HCT116 (cell line): ENCODE results near the gene TMEM38A. TPM values are rescaled to one million over a fixed set of nuclear protein-coding genes. Genes with fewer than 3 reads are reported as not detected.
"Not testable (repeated sequence)": the region's sequence is repeated elsewhere in the genome, so short reads cannot be mapped to it uniquely, and the experiment has no call there.

Source experiments
- ATAC-seq: fragments of 200-7000 bp; cut with Tn5 transposase; 2 replicates; pipeline ENCODE4 v1.9.1; 2020; ENCODE audit warnings: mild to moderate bottlenecking, moderate library complexity
- BruUV-seq: library from RNA; stranded (reverse); fragments of 400-500 nt; replicated peaks from 2 replicates; lab custom pipeline; 2021; lab: Mats Ljungman, UMichigan
- CTCF ChIA-PET: fragments of 300-600 bp; sonication (Branson Sonifier 250); formaldehyde crosslinking; loops from one replicate; lab custom pipeline; 2021; ENCODE audit warnings: antibody characterized with exemption; lab: Charles Lee
- POLR2A ChIA-PET: fragments of 300-600, 350-600 bp; sonication (Branson Sonifier 250); formaldehyde crosslinking; loops from one replicate; lab custom pipeline; 2021; ENCODE audit warnings: antibody characterized with exemption; lab: Charles Lee
- RAD21 ChIA-PET, 2 experiments: fragments of 300-600 bp; sonication (Branson Sonifier 250); formaldehyde crosslinking; loops; one replicate each; lab custom pipeline; 2023; ENCODE audit warnings: low total read pairs in 2 of 2; ENCODE audit not compliant: uncharacterized antibody in 2 of 2, unreplicated experiment in 2 of 2, low non-redundant PET in 1 of 2; lab: Charles Lee
- DNase-seq: peaks from one replicate; pipeline ENCODE4 v3.0.0-alpha.2; 2010; ENCODE audit warnings: low read depth, low spot score
- H2AFZ ChIP-seq: fragments of 200-600 bp; shearing (Covaris generic), sonication (generic); 2 replicates; pipeline ENCODE4 v1.6.1; 2017; ENCODE audit warnings: low read depth, mixed run types, mixed read lengths, antibody characterized with exemption, low read length; ENCODE audit not compliant: poor library complexity, severe bottlenecking
- H3K27ac ChIP-seq: 2 replicates; pipeline ENCODE4 v1.5.1; 2012; ENCODE audit warnings: low read depth, low read length
- H3K27me3 ChIP-seq: fragments of 200-600 bp; sonication (generic); 2 replicates; pipeline ENCODE4 v1.6.1; 2016; ENCODE audit warnings: mixed run types, low read length, mixed read lengths; ENCODE audit not compliant: insufficient read depth
- H3K36me3 ChIP-seq, 2 experiments: fragments of 200-500 bp in 1 of 2; fragments of 200-600 bp in 1 of 2; sonication (Bioruptor generic) in 1 of 2; sonication (generic) in 1 of 2; 2 replicates each; pipeline versions ENCODE4 v1.5.1 to v1.6.1; 2014 to 2016; ENCODE audit warnings: low read length in 2 of 2, inconsistent platforms in 1 of 2, mixed read lengths in 1 of 2, mixed run types in 1 of 2; ENCODE audit not compliant: insufficient read depth in 2 of 2, control insufficient read depth in 1 of 2
- H3K4me1 ChIP-seq, 2 experiments: fragments of 200-600 bp in 1 of 2; sonication (generic) in 1 of 2; 2 replicates each; pipeline versions ENCODE4 v1.5.1 to v1.6.1; 2012 to 2017; ENCODE audit warnings: low read length in 2 of 2, inconsistent platforms in 1 of 2, mild to moderate bottlenecking in 1 of 2, mixed read lengths in 1 of 2, mixed run types in 1 of 2, moderate library complexity in 1 of 2; ENCODE audit not compliant: insufficient read depth in 2 of 2, control insufficient read depth in 1 of 2
- H3K4me2 ChIP-seq: fragments of 200-600 bp; sonication (generic); 2 replicates; pipeline ENCODE4 v1.6.1; 2017; ENCODE audit warnings: mixed run types, low read length, mixed read lengths
- H3K4me3 ChIP-seq, 2 experiments: fragments of 200-600 bp in 1 of 2; sonication (generic) in 1 of 2; replicated peaks in 1 of 2; 2 replicates each; pipeline ENCODE4 v1.5.1; 2011 to 2016; ENCODE audit warnings: low read length in 2 of 2, control low read depth in 1 of 2, low read depth in 1 of 2, mild to moderate bottlenecking in 1 of 2, mixed read lengths in 1 of 2, mixed run types in 1 of 2
- H3K79me2 ChIP-seq: fragments of 200-600 bp; sonication (generic); 2 replicates; pipeline ENCODE4 v1.6.1; 2017; ENCODE audit warnings: mild to moderate bottlenecking, mixed run types, low read length, moderate library complexity, mixed read lengths; ENCODE audit not compliant: insufficient read depth
- H3K9ac ChIP-seq: fragments of 200-600 bp; sonication (generic); 2 replicates; pipeline ENCODE4 v1.6.1; 2016; ENCODE audit warnings: low read length, mixed read lengths
- H3K9me2 ChIP-seq: fragments of 200-600 bp; sonication (generic), shearing (Covaris generic); 2 replicates; pipeline ENCODE4 v1.6.1; 2017; ENCODE audit warnings: mixed run types, mild to moderate bottlenecking, moderate library complexity; ENCODE audit not compliant: insufficient read depth
- H3K9me3 ChIP-seq, 2 experiments: fragments of 200-500 bp in 1 of 2; fragments of 200-600 bp in 1 of 2; sonication (Bioruptor generic) in 1 of 2; sonication (generic) in 1 of 2; 2 replicates each; pipeline ENCODE4 v1.6.1; 2014 to 2017; ENCODE audit warnings: low read length in 2 of 2, mixed read lengths in 2 of 2, inconsistent platforms in 1 of 2, low read depth in 1 of 2, mild to moderate bottlenecking in 1 of 2, mixed run types in 1 of 2, moderate library complexity in 1 of 2; ENCODE audit not compliant: control insufficient read depth in 1 of 2, insufficient read depth in 1 of 2
- H4K20me1 ChIP-seq: fragments of 200-600 bp; sonication (generic), shearing (Covaris generic); 2 replicates; pipeline ENCODE4 v1.6.1; 2017; ENCODE audit warnings: mixed run types, mild to moderate bottlenecking, moderate library complexity; ENCODE audit not compliant: insufficient read depth
- EGR1 ChIP-seq: IDR thresholded peaks from 2 replicates; pipeline ENCODE4 v1.6.1; 2012; ENCODE audit warnings: low read depth
- FOSL1 ChIP-seq: IDR thresholded peaks from 2 replicates; pipeline ENCODE4 v1.6.1; 2012; ENCODE audit warnings: low read depth
- JUND ChIP-seq: IDR thresholded peaks from 2 replicates; pipeline ENCODE4 v1.6.1; 2012
- POLR2A ChIP-seq: IDR thresholded peaks from 2 replicates; pipeline ENCODE4 v1.7.0; 2011; ENCODE audit warnings: borderline replicate concordance; ENCODE audit not compliant: insufficient read depth, insufficient read length; ENCODE audit errors: extremely low read depth
- SIN3A ChIP-seq: IDR thresholded peaks from 2 replicates; pipeline ENCODE4 v1.6.1; 2012; ENCODE audit warnings: low read depth
- YY1 ChIP-seq: IDR thresholded peaks from 2 replicates; pipeline ENCODE4 v1.6.1; 2011; ENCODE audit warnings: low read length, low read depth, moderate library complexity, mild to moderate bottlenecking; ENCODE audit not compliant: insufficient replicate concordance; ENCODE audit errors: extremely low read depth
- ZFX ChIP-seq: fragments of 450-650 bp; IDR thresholded peaks from 2 replicates; pipeline ENCODE4 v1.6.1; 2017
- intact Hi-C: fragments of 100-400 bp; cut with micrococcal nuclease; formaldehyde crosslinking; loops from 2 replicates; pipeline ENCODE4 v1.10.0; 2022
- total RNA-seq: library from RNA; stranded (reverse); gene quantifications from one replicate; pipeline ENCODE4 v1.2.1, GENCODE V29; 2021; ENCODE audit not compliant: unreplicated experiment
- TF ChIP-seq, protein P1 (sequence below): IDR thresholded peaks from 2 replicates; pipeline ENCODE4 v1.6.1; 2012; ENCODE audit warnings: low read depth

The TMEM38A gene
- total RNA-seq, 1 experiment from 2014 or later, result 9.0 TPM

GRCh38 chr19:16726916-16727315 is 66.0 kb downstream of the TMEM38A start:
- intact Hi-C loops, result no loop called here
- Histone ChIP-seq H3K4me2 (no peak overlapping the region), H3K79me2 (no peaks in the 10 kb centered on the region), H3K9me2 (no peaks in the 10 kb centered on the region), H4K20me1 (no peaks in the 10 kb centered on the region), H2AFZ (no peak overlapping the region), H3K9me3 (no peaks in the 10 kb centered on the region; a peak in 1 of 4 replicates), H3K36me3 (no peaks in the 10 kb centered on the region), H3K27ac (no peak overlapping the region), H3K4me1 (no peaks in the 10 kb centered on the region), H3K9ac (no peak overlapping the region), H3K27me3 (no peaks in the 10 kb centered on the region), H3K4me3 (no peak overlapping the region)
- POLR2A ChIA-PET, result no interaction called here
- ATAC-seq (no peak), DNase-seq (no peak)
- no TSS peak for BruUV-seq
- TF ChIP-seq EGR1 (no peak), YY1 (no peak), JUND (no peak), FOSL1 (no peak), POLR2A (no peak), SIN3A (no peak), ZFX (no peak)
- TF ChIP-seq, protein P1, sequence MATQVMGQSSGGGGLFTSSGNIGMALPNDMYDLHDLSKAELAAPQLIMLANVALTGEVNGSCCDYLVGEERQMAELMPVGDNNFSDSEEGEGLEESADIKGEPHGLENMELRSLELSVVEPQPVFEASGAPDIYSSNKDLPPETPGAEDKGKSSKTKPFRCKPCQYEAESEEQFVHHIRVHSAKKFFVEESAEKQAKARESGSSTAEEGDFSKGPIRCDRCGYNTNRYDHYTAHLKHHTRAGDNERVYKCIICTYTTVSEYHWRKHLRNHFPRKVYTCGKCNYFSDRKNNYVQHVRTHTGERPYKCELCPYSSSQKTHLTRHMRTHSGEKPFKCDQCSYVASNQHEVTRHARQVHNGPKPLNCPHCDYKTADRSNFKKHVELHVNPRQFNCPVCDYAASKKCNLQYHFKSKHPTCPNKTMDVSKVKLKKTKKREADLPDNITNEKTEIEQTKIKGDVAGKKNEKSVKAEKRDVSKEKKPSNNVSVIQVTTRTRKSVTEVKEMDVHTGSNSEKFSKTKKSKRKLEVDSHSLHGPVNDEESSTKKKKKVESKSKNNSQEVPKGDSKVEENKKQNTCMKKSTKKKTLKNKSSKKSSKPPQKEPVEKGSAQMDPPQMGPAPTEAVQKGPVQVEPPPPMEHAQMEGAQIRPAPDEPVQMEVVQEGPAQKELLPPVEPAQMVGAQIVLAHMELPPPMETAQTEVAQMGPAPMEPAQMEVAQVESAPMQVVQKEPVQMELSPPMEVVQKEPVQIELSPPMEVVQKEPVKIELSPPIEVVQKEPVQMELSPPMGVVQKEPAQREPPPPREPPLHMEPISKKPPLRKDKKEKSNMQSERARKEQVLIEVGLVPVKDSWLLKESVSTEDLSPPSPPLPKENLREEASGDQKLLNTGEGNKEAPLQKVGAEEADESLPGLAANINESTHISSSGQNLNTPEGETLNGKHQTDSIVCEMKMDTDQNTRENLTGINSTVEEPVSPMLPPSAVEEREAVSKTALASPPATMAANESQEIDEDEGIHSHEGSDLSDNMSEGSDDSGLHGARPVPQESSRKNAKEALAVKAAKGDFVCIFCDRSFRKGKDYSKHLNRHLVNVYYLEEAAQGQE, result no peak
- CTCF ChIA-PET, result no interaction called here
- RAD21 ChIA-PET, result no interaction called here

- H2AFZ ChIP-seq, H4K20me1 ChIP-seq, POLR2A ChIA-PET, ATAC-seq, H3K27ac ChIP-seq, H3K36me3 ChIP-seq, H3K27me3 ChIP-seq, H3K4me2 ChIP-seq, H3K9me3 ChIP-seq, DNase-seq, H3K9me2 ChIP-seq, H3K4me1 ChIP-seq, H3K79me2 ChIP-seq, H3K9ac ChIP-seq, BruUV-seq, H3K4me3 ChIP-seq, RAD21 ChIA-PET, CTCF ChIA-PET, intact Hi-C loops: not testable (repeated sequence)
Observed at GRCh38 chr19:16735650-16736266, 74.8 kb downstream of the TMEM38A start.
